Esophagus squamous epithelium (tissue), 5 donors: ENCODE measurements around the gene LRP2BP. TPM values are rescaled to one million over a fixed set of nuclear protein-coding genes. Genes with fewer than 3 reads are reported as not detected.

ENCODE experiments used
- DNase-seq: peaks from one replicate; lab custom pipeline; 2025; lab: John Stamatoyannopoulos, UW
- H3K27ac ChIP-seq, 4 donors: fragments of 200-600 bp; sonication (generic); one replicate each; pipeline ENCODE4 v1.5.1; 2016 to 2019; ENCODE audit warnings: mild to moderate bottlenecking in 1 of 4
- H3K27me3 ChIP-seq, 4 donors: fragments of 200-600 bp; sonication (generic); 1 replicate in 3 of 4; 2 replicates in 1 of 4; pipeline versions ENCODE4 v1.5.1 to v1.6.0; 2017 to 2021; ENCODE audit warnings: antibody characterized with exemption in 1 of 4
- H3K36me3 ChIP-seq, 3 donors: fragments of 200-600 bp; sonication (generic); one replicate each; pipeline ENCODE4 v1.5.1; 2016 to 2019
- H3K4me1 ChIP-seq, 3 donors: fragments of 200-600 bp; sonication (generic); one replicate each; pipeline ENCODE4 v1.5.1; 2017 to 2019
- H3K4me3 ChIP-seq, 4 donors: fragments of 200-600 bp; sonication (generic); 1 replicate in 3 of 4; 2 replicates in 1 of 4; pipeline ENCODE4 v1.5.1; 2016 to 2019; ENCODE audit warnings: mild to moderate bottlenecking in 2 of 4, moderate library complexity in 1 of 4
- H3K9me3 ChIP-seq, 3 donors: fragments of 200-600 bp; sonication (generic); one replicate each; pipeline ENCODE4 v1.5.1; 2016 to 2019
- POLR2A ChIP-seq, 4 donors: fragments of 450-650 bp; IDR thresholded peaks; one replicate each; pipeline ENCODE4 v1.6.1; 2017; ENCODE audit warnings: antibody characterized with exemption in 4 of 4, mild to moderate bottlenecking in 4 of 4, moderate library complexity in 3 of 4
- WGBS, 2 donors: methylation state at CpG; one replicate each; pipeline ENCODE4 v1.1.5; 2018; 5-methylcytosine and 5-hydroxymethylcytosine counted together
- intact Hi-C: fragments of 100-400 bp; cut with DNase I; formaldehyde crosslinking; loops from one replicate; pipeline ENCODE4 v1.15.0; 2022
- total RNA-seq, 4 donors: library from RNA; depleted of rRNA; stranded (reverse); fragments of >200 nt; gene quantifications; one replicate each; pipeline ENCODE4 v1.1.0, GENCODE V29; 2016
- TF ChIP-seq, protein P1 (sequence below), 6 experiments: fragments of 450-650 bp in 4 of 6; fragments of 200-600 bp in 2 of 6; sonication (generic) in 2 of 6; IDR thresholded peaks; one replicate each; pipeline ENCODE4 v1.5.1; 2016 to 2019; ENCODE audit warnings: antibody characterized with exemption in 6 of 6, mild to moderate bottlenecking in 4 of 6, moderate library complexity in 4 of 6
- donor health status: DM: yes; HTN: yes; CAD: no.

The LRP2BP gene
- total RNA-seq, 4 donors from 2014 or later = 0.08 to 0.57 (median 0.22) TPM; not detected in 1

DNA sequence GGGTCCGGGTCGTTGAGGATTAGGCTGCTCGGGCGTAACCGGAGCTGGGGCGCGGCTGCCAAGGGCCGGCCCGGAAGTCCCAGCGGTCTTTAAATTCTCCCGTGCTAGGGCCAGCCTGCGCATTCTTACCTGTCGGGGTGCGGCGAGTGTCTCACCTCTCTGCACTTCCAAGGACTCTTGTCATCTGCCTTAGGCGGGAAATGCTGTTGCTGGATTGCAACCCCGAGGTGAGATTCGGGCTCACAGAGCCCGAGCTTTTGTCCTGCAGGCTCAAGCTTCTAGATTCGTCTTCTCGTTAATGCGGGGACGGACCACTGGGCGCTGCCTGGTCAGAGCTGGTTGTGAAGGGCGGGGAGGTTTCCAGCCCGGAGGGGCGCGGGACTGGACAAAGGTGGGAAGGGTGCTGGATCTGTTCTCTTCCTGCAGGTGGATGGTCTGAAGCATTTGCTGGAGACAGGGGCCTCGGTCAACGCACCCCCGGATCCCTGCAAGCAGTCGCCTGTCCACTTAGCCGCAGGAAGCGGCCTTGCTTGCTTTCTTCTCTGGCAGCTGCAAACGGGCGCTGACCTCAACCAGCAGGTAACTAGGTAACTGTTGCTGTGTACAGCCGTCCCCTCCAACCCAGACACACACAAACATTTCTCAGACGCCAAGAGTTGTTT, 1.1 kb upstream of the LRP2BP start, which contains the start of gene ANKRD37:
Gene ANKRD37 (plus strand): TSS at position 118 of the 662 bp plus-strand sequence. CDS start 83 bp downstream, at position 201.
- Histone ChIP-seq H3K4me1 (peaks cover 7 to 56% (median 19%) of the 10 kb centered on the region in 3 donors), H3K36me3 (peaks cover 0 to 28% (median 0%) of the 10 kb centered on the region in 3 donors), H3K27ac (peak within 1 kb of the TSS; percentile 95 to 100 (median 98)), H3K27me3 (no peaks in the 10 kb centered on the region), H3K9me3 (no peaks in the 10 kb centered on the region), H3K4me3 (peak within 1 kb of the TSS; percentile 54 to 85 (median 76))
- intact Hi-C loops = loop anchor here (10.0 kb wide), 1 partner anchor 192 kb away; the partner anchor contains the start of genes CFAP97 and SNX25
- no peak for DNase-seq
- 3 to 10% methylated on average over 18 to 19 of the region's 38 CpGs for WGBS, 2 donors
- TF ChIP-seq POLR2A (IDR thresholded peaks at IDR 0.05) = peak in 1 of 4 donors; percentile 52
- TF ChIP-seq, protein P1, sequence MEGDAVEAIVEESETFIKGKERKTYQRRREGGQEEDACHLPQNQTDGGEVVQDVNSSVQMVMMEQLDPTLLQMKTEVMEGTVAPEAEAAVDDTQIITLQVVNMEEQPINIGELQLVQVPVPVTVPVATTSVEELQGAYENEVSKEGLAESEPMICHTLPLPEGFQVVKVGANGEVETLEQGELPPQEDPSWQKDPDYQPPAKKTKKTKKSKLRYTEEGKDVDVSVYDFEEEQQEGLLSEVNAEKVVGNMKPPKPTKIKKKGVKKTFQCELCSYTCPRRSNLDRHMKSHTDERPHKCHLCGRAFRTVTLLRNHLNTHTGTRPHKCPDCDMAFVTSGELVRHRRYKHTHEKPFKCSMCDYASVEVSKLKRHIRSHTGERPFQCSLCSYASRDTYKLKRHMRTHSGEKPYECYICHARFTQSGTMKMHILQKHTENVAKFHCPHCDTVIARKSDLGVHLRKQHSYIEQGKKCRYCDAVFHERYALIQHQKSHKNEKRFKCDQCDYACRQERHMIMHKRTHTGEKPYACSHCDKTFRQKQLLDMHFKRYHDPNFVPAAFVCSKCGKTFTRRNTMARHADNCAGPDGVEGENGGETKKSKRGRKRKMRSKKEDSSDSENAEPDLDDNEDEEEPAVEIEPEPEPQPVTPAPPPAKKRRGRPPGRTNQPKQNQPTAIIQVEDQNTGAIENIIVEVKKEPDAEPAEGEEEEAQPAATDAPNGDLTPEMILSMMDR (IDR thresholded peaks at IDR 0.05) = peak in 2 of 6 experiments; percentile 18

DNA sequence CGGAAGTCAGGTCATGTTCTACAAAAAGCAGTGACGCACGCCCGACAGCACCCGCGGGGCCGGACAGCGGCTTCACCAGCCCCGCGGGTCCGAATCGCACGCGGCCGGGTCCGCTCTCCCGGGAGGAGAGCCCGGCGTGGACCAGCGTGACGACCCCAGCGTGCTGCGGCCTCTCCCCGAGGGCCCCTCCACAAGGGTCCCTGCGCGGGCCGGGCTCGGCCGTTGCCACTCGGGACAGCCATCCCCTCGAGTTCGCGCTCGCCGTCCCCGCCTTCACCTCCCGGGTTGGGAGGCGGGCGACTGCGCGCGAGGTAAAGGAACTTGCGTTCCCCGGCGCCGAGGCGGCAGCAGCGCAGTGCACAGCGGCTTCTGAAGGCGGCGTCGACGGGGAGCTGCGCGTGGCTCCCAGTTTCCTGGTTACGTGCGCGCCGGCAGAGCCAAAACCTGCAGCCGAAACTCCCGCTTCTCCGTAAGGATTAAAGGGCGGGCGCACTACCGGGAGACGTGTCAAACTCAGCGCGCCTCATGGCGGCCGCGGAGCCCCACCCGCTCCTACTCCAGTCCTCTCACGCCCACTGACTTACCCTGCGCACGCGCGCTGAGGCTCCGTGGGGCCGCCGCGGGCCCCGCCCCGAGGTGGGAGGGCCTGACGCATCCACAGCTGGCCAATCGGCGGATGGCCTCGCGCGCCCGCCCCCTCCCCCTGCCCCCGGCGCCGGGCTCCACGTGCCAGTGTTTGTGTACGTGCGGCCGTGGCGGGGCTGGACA, 416 bp upstream of the LRP2BP start:
- intact Hi-C loops = loop anchor here (10.0 kb wide), 1 partner anchor 191 kb away; the partner anchor contains the start of genes CFAP97 and SNX25
- DNase-seq = peak; percentile 76

DNA sequence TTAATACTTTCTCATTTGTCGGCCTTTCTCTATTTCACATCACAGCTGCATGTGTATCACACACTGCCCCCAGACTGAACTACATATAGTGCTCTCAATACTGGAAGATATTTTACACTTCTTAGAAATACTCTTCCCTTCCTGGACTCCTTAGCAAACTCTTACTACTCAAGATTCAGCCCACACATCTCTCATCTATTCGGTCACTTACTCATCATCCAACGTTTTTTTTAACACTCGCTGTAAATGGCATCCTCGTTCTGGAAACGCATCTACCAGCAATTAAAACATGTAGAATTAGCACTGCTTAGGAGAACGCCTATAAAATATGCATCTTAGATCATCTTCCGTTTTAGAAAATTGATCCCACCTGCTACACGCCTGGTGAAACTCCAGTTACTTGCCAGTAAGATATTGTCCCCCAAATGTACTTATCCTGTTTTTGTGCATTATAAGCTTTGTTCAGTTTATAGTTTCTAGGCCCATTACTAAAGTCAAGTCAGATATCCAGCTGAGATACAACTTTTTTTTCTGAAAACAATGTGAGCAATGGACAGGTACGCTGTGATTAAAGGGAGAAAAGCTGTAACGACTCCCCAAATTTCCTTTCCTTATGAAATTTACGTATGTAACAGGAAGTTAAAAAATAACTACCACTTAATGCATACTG, 1.0 kb downstream of the LRP2BP start:
- intact Hi-C loops = loop anchor here (10.0 kb wide), 1 partner anchor 190 kb away; the partner anchor contains the start of genes CFAP97 and SNX25
- peaks cover 7 to 46% (median 19%) of the 10 kb centered on the region in 3 donors for H3K4me1 ChIP-seq
- WGBS, 2 donors = 28 to 41% methylated on average over 12 of the region's 12 CpGs

More for the DNA sequence above, 416 bp upstream of the LRP2BP start:
- peaks cover 7 to 56% (median 19%) of the 10 kb centered on the region in 3 donors for H3K4me1 ChIP-seq
- peak in 3 of 4 donors; percentile 73 to 84 (median 83) for TF ChIP-seq POLR2A (IDR thresholded peaks at IDR 0.05)
- TF ChIP-seq, protein P1 (IDR thresholded peaks at IDR 0.05) = no peak
- peak overlapping the region; percentile 54 to 85 (median 76) for H3K4me3 ChIP-seq
- 0% methylated on average over 1 to 3 of the region's 98 CpGs for WGBS, 2 donors
- no peaks in the 10 kb centered on the region for H3K9me3 ChIP-seq
- peak overlapping the region; percentile 95 to 100 (median 98) for H3K27ac ChIP-seq
- peaks cover 0 to 21% (median 0%) of the 10 kb centered on the region in 3 donors for H3K36me3 ChIP-seq
- no peaks in the 10 kb centered on the region for H3K27me3 ChIP-seq

DNA sequence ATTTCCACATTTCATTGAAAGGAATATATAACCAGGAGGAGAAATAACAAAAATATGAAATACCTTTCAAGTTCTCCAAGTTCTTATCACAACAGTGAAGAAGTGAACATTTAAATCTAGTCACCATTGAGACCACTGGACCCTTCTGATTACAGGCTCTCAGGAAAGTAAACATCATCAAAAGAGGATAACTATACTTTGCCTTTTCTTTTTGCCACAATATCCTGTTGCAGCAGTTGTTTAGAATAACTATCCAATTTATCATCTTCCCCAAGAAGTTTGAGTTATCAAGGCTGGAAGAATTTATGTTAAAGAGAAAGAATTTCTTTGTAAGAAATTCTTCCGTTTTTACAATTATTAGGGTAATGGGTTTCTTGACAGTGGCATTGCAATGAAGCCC, 3.6 kb downstream of the LRP2BP start:
- H3K27ac ChIP-seq = no peak overlapping the region
- intact Hi-C loops = loop anchor here (10.0 kb wide), 1 partner anchor 187 kb away; the partner anchor contains the start of genes CFAP97 and SNX25
- H3K36me3 ChIP-seq = no peaks in the 10 kb centered on the region
- H3K4me1 ChIP-seq = peaks cover 0 to 21% (median 4%) of the 10 kb centered on the region in 3 donors
- no peaks in the 10 kb centered on the region for H3K27me3 ChIP-seq
- 77 to 85% methylated on average over 1 of the region's 1 CpG for WGBS, 2 donors
- DNase-seq = no peak
- TF ChIP-seq POLR2A (IDR thresholded peaks at IDR 0.05) = no peak
- TF ChIP-seq, protein P1 (IDR thresholded peaks at IDR 0.05) = no peak
- H3K4me3 ChIP-seq = no peak overlapping the region
- no peaks in the 10 kb centered on the region for H3K9me3 ChIP-seq

More for the DNA sequence above, 1.0 kb downstream of the LRP2BP start:
- Histone ChIP-seq H3K4me3 (peak overlapping the region; percentile 54 to 85 (median 76)), H3K27ac (peak overlapping the region; percentile 95 to 100 (median 98)), H3K27me3 (no peaks in the 10 kb centered on the region), H3K9me3 (no peaks in the 10 kb centered on the region), H3K36me3 (peaks cover 0 to 6% (median 0%) of the 10 kb centered on the region in 3 donors)
- DNase-seq = no peak
- TF ChIP-seq, protein P1 (IDR thresholded peaks at IDR 0.05) = no peak
- TF ChIP-seq POLR2A (IDR thresholded peaks at IDR 0.05) = no peak
